H1 (cell line): Measurements from ENCODE around the gene CABP2. TPM values are rescaled to one million over a fixed set of nuclear protein-coding genes. Genes with fewer than 3 reads are reported as not detected.
A peak's percentile ranks its signal among the peaks of the same experiment; 100 is the strongest.

Experiments used
- CBX8 ChIP-seq: fragments of 300-800, 300-1000 bp; sonication (generic); IDR thresholded peaks from 2 replicates; pipeline ENCODE4 v1.7.1; 2016; ENCODE audit warnings: low read depth, low read length, borderline replicate concordance
- CREB1 ChIP-seq: IDR thresholded peaks from 2 replicates; pipeline ENCODE4 v1.6.1; 2012; ENCODE audit warnings: inconsistent platforms
- CTBP2 ChIP-seq: IDR thresholded peaks from 2 replicates; pipeline ENCODE4 v1.7.0; 2011; ENCODE audit warnings: borderline replicate concordance, mild to moderate bottlenecking, moderate library complexity, mixed read lengths, low read length; ENCODE audit not compliant: insufficient read depth, insufficient read length
- CTCF ChIP-seq, 3 experiments: IDR thresholded peaks; 1 replicate in 2 of 3; 2 replicates in 1 of 3; pipeline versions ENCODE4 v1.5.1 to v1.6.1; 2011; ENCODE audit warnings: low read length in 3 of 3, mild to moderate bottlenecking in 3 of 3, inconsistent platforms in 2 of 3, low read depth in 1 of 3, moderate library complexity in 1 of 3; ENCODE audit not compliant: insufficient read depth in 1 of 3; ENCODE audit errors: control extremely low read depth in 1 of 3
- FOSL1 ChIP-seq: IDR thresholded peaks from 2 replicates; pipeline ENCODE4 v1.6.1; 2011; ENCODE audit warnings: mild to moderate bottlenecking, low read depth, low read length, moderate library complexity; ENCODE audit not compliant: insufficient read depth
- JUN ChIP-seq: IDR thresholded peaks from 2 replicates; pipeline ENCODE4 v1.6.1; 2011; ENCODE audit warnings: low read depth, mild to moderate bottlenecking, improper control_type of control experiment, low read length
- RAD21 ChIP-seq, 2 experiments: IDR thresholded peaks in 1 of 2; conservative IDR thresholded peaks in 1 of 2; 2 replicates each; pipeline ENCODE4 v1.6.1; 2011; ENCODE audit warnings: low read depth in 2 of 2, low read length in 2 of 2, improper control_type of control experiment in 1 of 2, inconsistent platforms in 1 of 2, mild to moderate bottlenecking in 1 of 2, moderate library complexity in 1 of 2
- RFX5 ChIP-seq: IDR thresholded peaks from 2 replicates; pipeline ENCODE4 v1.6.1; 2011; ENCODE audit warnings: low read depth, low read length, improper control_type of control experiment, borderline replicate concordance
- SUZ12 ChIP-seq: fragments of 200-600 bp; sonication (generic); IDR thresholded peaks from 2 replicates; pipeline ENCODE4 v1.6.1; 2012; ENCODE audit warnings: mild to moderate bottlenecking, inconsistent platforms, low read length, moderate library complexity, mixed read lengths
- polyA plus RNA-seq, 7 experiments: library from polyadenylated mRNA; depleted of rRNA in 3 of 7; stranded (reverse) in 5 of 7; unstranded in 2 of 7; fragments of >200 nt in 5 of 7; fragments of 200-250 nt in 2 of 7; gene quantifications; 1 replicate in 5 of 7; 2 replicates in 1 of 7; 4 replicates in 1 of 7; pipeline versions ENCODE4 v1.2.1 to v1.2.3, GENCODE V29; 2011 to 2013; ENCODE audit warnings: missing spikeins in 2 of 7, mixed read lengths in 2 of 7
- total RNA-seq: library from RNA; stranded (reverse); fragmentation: NEBNext Ultra II Directional; extraction: Animal tissue kit (Norgen Biotek cat#: 25700); gene quantifications from 2 replicates; pipeline ENCODE4 v1.2.1, GENCODE V29; 2021
- TF ChIP-seq, protein P1 (sequence below): IDR thresholded peaks from 2 replicates; pipeline ENCODE4 v1.6.1; 2011; ENCODE audit warnings: low read length, improper control_type of control experiment

Gene CABP2
- total and polyA plus RNA-seq, 2 of the 8 experiments (the other 6 are each of a cell fraction or from before 2014, with no cell fraction given) = not detected

- TF ChIP-seq, protein P1, sequence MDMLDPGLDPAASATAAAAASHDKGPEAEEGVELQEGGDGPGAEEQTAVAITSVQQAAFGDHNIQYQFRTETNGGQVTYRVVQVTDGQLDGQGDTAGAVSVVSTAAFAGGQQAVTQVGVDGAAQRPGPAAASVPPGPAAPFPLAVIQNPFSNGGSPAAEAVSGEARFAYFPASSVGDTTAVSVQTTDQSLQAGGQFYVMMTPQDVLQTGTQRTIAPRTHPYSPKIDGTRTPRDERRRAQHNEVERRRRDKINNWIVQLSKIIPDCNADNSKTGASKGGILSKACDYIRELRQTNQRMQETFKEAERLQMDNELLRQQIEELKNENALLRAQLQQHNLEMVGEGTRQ = peak; percentile 24; the same call in 1 of the 2 replicates
- TF ChIP-seq RAD21 (IDR thresholded peaks at IDR 0.05 in 1 of 2, conservative IDR thresholded peaks at IDR 0.05 in 1 of 2; ENCODE audit: low read depth in 2 of 2, low read length in 2 of 2) (peak; percentile 74 to 86), CREB1 (0 out of 2 replicates have a peak, but pooled peaks have one; percentile 16), CTCF (IDR thresholded peaks at IDR 0.05; ENCODE audit: control extremely low read depth in 1 of 3, insufficient read depth in 1 of 3, low read depth in 1 of 3, low read length in 3 of 3) (peak in 2 of 3 experiments; percentile 96 to 98; a peak in 3 of 4 replicates), JUN (no peak), CTBP2 (no peak), SUZ12 (no peak), FOSL1 (no peak), RFX5 (no peak), CBX8 (no peak)
- TF ChIP-seq, all 59 proteins: peak for 10
Observed at GRCh38 chr11:67505605-67506396, 17.4 kb downstream of the CABP2 start (continued).
